OCI-LY1 (cell line): Measurements from ENCODE around the gene ABTB2.

Source experiments
- H2AFZ ChIP-seq: fragments of 200-600 bp; sonication (generic), shearing (Covaris generic); 2 replicates; pipeline ENCODE4 v1.6.0; 2014; ENCODE audit warnings: antibody characterized with exemption, mild to moderate bottlenecking, low read length
- H3F3A ChIP-seq: fragments of 200-600 bp; sonication (generic), shearing (Covaris generic); 2 replicates; pipeline ENCODE4 v1.6.0; 2014; ENCODE audit warnings: mild to moderate bottlenecking, antibody characterized with exemption, low read length, moderate library complexity; ENCODE audit not compliant: insufficient read depth
- H3K27ac ChIP-seq: fragments of 200-600 bp; sonication (generic); 2 replicates; pipeline ENCODE4 v1.5.1; 2014; ENCODE audit warnings: low read length, mixed run types, mild to moderate bottlenecking, low read depth; ENCODE audit not compliant: poor library complexity, severe bottlenecking
- H3K27me3 ChIP-seq: fragments of 200-600 bp; sonication (generic); 2 replicates; pipeline ENCODE4 v1.6.0; 2014; ENCODE audit warnings: antibody characterized with exemption, mild to moderate bottlenecking, low read length, moderate library complexity; ENCODE audit not compliant: insufficient read depth
- H3K36me3 ChIP-seq: fragments of 200-600 bp; sonication (generic); 2 replicates; pipeline ENCODE4 v1.6.1; 2014; ENCODE audit warnings: mild to moderate bottlenecking, antibody characterized with exemption, low read length, moderate library complexity, mixed read lengths; ENCODE audit not compliant: insufficient read depth
- H3K4me1 ChIP-seq: fragments of 200-600 bp; sonication (generic); 2 replicates; pipeline ENCODE4 v1.5.1; 2014; ENCODE audit warnings: mild to moderate bottlenecking, low read length, moderate library complexity; ENCODE audit not compliant: insufficient read depth, severe bottlenecking
- H3K4me2 ChIP-seq: fragments of 200-600 bp; sonication (generic), shearing (Covaris generic); 2 replicates; pipeline ENCODE4 v1.6.1; 2014; ENCODE audit warnings: low read length
- H3K4me3 ChIP-seq: fragments of 200-600 bp; sonication (generic); 2 replicates; pipeline ENCODE4 v1.5.1; 2014; ENCODE audit warnings: low read length, low read depth, mild to moderate bottlenecking, mixed read lengths; ENCODE audit not compliant: poor library complexity, severe bottlenecking
- H3K79me2 ChIP-seq: fragments of 200-600 bp; shearing (Covaris generic); 2 replicates; pipeline ENCODE4 v1.6.1; 2016; ENCODE audit warnings: mixed run types, low read length, mixed read lengths; ENCODE audit not compliant: insufficient read depth
- H3K9ac ChIP-seq: fragments of 200-600 bp; sonication (generic), shearing (Covaris generic); 2 replicates; pipeline ENCODE4 v1.6.1; 2014; ENCODE audit warnings: mild to moderate bottlenecking, low read length, mixed read lengths
- H3K9me2 ChIP-seq: fragments of 200-600 bp; sonication (generic), shearing (Covaris generic); 2 replicates; pipeline ENCODE4 v1.6.1; 2014; ENCODE audit warnings: low read depth, mild to moderate bottlenecking, low read length, mixed read lengths
- H3K9me3 ChIP-seq: fragments of 200-600 bp; shearing (Covaris generic); 2 replicates; pipeline ENCODE4 v1.6.1; 2014; ENCODE audit warnings: low read length, mixed read lengths
- H4K20me1 ChIP-seq: fragments of 200-600 bp; sonication (generic), shearing (Covaris generic); 2 replicates; pipeline ENCODE4 v1.6.0; 2016; ENCODE audit warnings: mild to moderate bottlenecking, low read length; ENCODE audit not compliant: insufficient read depth
- CTCF ChIP-seq: fragments of 200-600 bp; sonication (generic), shearing (Covaris generic); IDR thresholded peaks from 2 replicates; pipeline ENCODE4 v1.5.1; 2017; ENCODE audit warnings: mild to moderate bottlenecking, antibody characterized with exemption, low read length, moderate library complexity, mixed read lengths
- EZH2 ChIP-seq: fragments of 200-600 bp; sonication (generic), shearing (Covaris generic); IDR thresholded peaks from 2 replicates; pipeline ENCODE4 v1.8.0; 2017; ENCODE audit warnings: borderline replicate concordance, mixed run types, mild to moderate bottlenecking, antibody characterized with exemption, low read length, moderate library complexity, mixed read lengths

Gene ABTB2

GRCh38 chr11:34351687-34352469 is 5.9 kb downstream of the ABTB2 start:
- no peak overlapping the region for H3K4me2 ChIP-seq
- H3K79me2 ChIP-seq: no peaks in the 10 kb centered on the region
- no peaks in the 10 kb centered on the region for H3K9me3 ChIP-seq
- no peaks in the 10 kb centered on the region for H3K9me2 ChIP-seq
- no peak overlapping the region for H3K9ac ChIP-seq
- no peak overlapping the region for H3K27ac ChIP-seq
- H4K20me1 ChIP-seq: no peaks in the 10 kb centered on the region
- H3K4me1 ChIP-seq: no peaks in the 10 kb centered on the region
- H3K27me3 ChIP-seq: no peaks in the 10 kb centered on the region
- no peak overlapping the region for H2AFZ ChIP-seq
- H3K36me3 ChIP-seq: no peaks in the 10 kb centered on the region
- TF ChIP-seq EZH2 (no peak), CTCF (no peak)
- H3F3A ChIP-seq: no peaks in the 10 kb centered on the region
- no peak overlapping the region for H3K4me3 ChIP-seq

GRCh38 chr11:34351051-34351450 is 6.8 kb downstream of the ABTB2 start:
- Histone ChIP-seq H3K9ac (no peak overlapping the region), H3K4me2 (no peak overlapping the region), H3K4me3 (no peak overlapping the region), H3K79me2 (no peaks in the 10 kb centered on the region), H3K36me3 (no peaks in the 10 kb centered on the region), H3K4me1 (no peaks in the 10 kb centered on the region), H3K27ac (no peak overlapping the region), H2AFZ (no peak overlapping the region), H3K9me3 (no peaks in the 10 kb centered on the region), H4K20me1 (no peaks in the 10 kb centered on the region), H3F3A (no peaks in the 10 kb centered on the region), H3K27me3 (no peaks in the 10 kb centered on the region), H3K9me2 (no peaks in the 10 kb centered on the region)
- no peak for TF ChIP-seq CTCF
- no peak for TF ChIP-seq EZH2

GRCh38 chr11:34349882-34350281 is 7.9 kb downstream of the ABTB2 start:
- H3K9me3 ChIP-seq: no peaks in the 10 kb centered on the region
- no peaks in the 10 kb centered on the region for H3K27me3 ChIP-seq
- H3K9ac ChIP-seq: no peak overlapping the region
- no peaks in the 10 kb centered on the region for H3K4me1 ChIP-seq
- H3K4me3 ChIP-seq: no peak overlapping the region
- H3F3A ChIP-seq: no peaks in the 10 kb centered on the region
- no peaks in the 10 kb centered on the region for H3K36me3 ChIP-seq
- no peaks in the 10 kb centered on the region for H4K20me1 ChIP-seq
- H3K79me2 ChIP-seq: no peaks in the 10 kb centered on the region
- no peak overlapping the region for H3K27ac ChIP-seq
- no peak overlapping the region for H3K4me2 ChIP-seq
- no peaks in the 10 kb centered on the region for H3K9me2 ChIP-seq
- H2AFZ ChIP-seq: no peak overlapping the region
- TF ChIP-seq CTCF (no peak), EZH2 (no peak)
